Jurkat, Clone E6-1 (cell line): ENCODE data around the gene FAM171A1.
A peak's percentile ranks its signal among the peaks of the same experiment; 100 is the strongest.
"Not testable (repeated sequence)": the region's sequence is repeated elsewhere in the genome, so short reads cannot be mapped to it uniquely, and the experiment has no call there.

Experiments used
- DNase-seq: peaks from one replicate; pipeline ENCODE4 v3.0.0-alpha.2; 2011; ENCODE audit warnings: low read depth, low spot score
- H3K4me3 ChIP-seq: 2 replicates; pipeline ENCODE4 v1.5.1; 2011; ENCODE audit warnings: mild to moderate bottlenecking, low read length, control low read depth, moderate library complexity

FAM171A1 gene

GRCh38 chr10:15229268-15229667 lies 141.8 kb downstream of the FAM171A1 start:
- no peak for DNase-seq
- H3K4me3 ChIP-seq, result no peak overlapping the region

DNA sequence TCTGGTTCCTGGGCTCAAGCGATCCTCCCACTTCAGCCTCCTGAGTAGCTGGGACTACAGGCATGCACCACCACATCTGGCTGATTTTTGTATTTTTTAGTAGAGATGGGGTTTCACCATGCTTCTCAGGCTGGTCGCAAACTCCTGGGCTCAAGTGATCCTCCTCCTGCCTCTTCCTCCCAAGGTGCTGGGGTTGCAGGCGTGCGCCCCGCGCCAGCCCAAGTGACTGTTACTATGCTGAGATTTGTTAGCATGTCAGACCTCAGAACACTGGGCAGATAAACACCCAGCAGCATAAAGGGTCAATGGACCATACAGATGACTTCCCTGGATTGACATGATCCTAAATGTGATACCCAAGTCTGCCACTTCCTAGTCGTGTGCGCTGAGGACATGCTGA lies 142.7 kb downstream of the FAM171A1 start:
- no peak for DNase-seq

GRCh38 chr10:15227611-15228372 lies 143.3 kb downstream of the FAM171A1 start:
- no peak overlapping the region for H3K4me3 ChIP-seq
- DNase-seq, result no peak

More for the DNA sequence above, 142.7 kb downstream of the FAM171A1 start:
- H3K4me3 ChIP-seq, result no peak overlapping the region

GRCh38 chr10:15225511-15225910 lies 145.6 kb downstream of the FAM171A1 start:
- DNase-seq, result no peak
- H3K4me3 ChIP-seq, result no peak overlapping the region

DNA sequence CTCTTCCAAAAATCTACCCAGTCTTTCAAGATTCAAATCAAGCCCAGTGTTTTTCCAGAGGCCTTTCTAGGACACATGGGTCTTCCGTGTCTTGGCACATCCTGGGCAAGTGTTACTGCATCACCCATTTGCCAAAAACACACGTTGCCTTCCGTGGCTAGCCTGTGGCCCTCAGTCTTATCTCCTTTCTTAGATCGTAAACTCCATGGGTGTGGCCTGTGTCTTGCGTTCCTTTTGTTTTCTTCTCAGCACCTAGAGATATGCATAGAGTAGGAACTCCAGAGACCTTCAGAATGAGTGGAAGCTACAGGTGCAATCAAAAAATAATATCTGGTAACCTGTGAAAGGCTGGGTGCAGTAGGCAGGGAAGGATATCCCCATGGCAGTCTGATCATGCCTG lies 146.1 kb downstream of the FAM171A1 start:
- H3K4me3 ChIP-seq, result no peak overlapping the region
- DNase-seq, result no peak

DNA sequence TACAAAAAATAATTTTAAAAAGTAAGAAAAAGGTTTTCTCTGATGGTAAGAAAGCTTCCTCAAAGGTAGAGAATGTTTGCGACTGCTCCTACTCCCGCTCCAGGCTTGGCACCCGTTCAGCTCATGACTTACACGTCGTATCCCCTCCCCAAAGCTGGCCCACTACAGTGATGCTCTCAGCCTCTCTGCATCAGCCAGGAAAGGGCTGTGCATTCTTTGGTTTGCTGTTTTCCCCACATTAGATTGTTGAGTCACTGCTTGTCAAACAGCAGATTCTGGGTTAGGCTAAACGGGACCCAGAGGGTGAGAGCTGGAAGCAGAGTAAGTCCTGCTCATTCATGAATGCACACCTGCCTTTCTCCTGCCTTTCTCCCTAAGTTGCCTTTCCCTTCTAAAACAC lies 147.9 kb downstream of the FAM171A1 start:
- no peak for DNase-seq
- H3K4me3 ChIP-seq, result no peak overlapping the region

- H3K4me3 ChIP-seq, result no peak overlapping the region
- DNase-seq, result no peak
Measured at GRCh38 chr10:15222511-15222910, 148.6 kb downstream of the FAM171A1 start.

DNA sequence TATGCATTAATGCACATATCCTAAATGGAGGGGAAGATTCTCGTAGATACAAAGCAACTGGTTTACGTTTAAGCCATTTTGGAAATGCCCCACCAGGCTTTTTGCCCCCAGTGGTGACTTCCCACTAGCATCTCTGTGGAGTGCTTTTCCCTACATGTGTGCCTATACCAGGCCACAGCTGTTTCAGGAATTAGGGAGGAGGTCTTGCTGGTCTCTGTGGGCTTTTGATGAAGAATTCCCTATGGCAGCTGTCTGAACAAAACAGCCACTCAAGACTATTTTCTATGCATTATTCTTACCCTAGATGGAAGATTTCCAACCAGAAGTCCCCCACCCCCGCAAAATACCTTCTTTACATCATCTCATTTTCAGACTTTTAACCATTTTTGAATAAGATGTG lies 150.6 kb downstream of the FAM171A1 start:
- no peak for DNase-seq
- H3K4me3 ChIP-seq, result no peak overlapping the region

DNA sequence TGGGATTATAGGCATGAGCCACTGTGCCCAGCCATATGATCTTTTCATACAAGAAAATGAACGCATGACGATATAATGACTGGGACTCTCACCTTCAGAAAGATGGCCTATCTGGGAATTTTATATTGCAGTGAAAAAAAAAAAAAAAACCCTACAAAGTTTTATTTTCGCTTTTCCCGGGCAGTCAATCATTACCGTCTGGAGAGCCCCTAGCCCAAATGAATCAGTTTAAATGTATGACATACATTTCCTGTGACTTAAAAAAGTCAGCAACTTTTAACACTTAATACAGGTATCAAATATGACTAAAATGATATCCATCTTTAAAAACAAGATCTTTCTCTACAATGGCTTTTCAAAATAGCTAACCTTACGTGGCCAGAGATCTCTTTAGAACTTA lies 154.4 kb downstream of the FAM171A1 start:
- DNase-seq, result no peak
- H3K4me3 ChIP-seq, result no peak overlapping the region

- H3K4me3 ChIP-seq, result no peak overlapping the region
- no peak for DNase-seq
Measured at GRCh38 chr10:15214237-15214636, 156.9 kb downstream of the FAM171A1 start.

DNA sequence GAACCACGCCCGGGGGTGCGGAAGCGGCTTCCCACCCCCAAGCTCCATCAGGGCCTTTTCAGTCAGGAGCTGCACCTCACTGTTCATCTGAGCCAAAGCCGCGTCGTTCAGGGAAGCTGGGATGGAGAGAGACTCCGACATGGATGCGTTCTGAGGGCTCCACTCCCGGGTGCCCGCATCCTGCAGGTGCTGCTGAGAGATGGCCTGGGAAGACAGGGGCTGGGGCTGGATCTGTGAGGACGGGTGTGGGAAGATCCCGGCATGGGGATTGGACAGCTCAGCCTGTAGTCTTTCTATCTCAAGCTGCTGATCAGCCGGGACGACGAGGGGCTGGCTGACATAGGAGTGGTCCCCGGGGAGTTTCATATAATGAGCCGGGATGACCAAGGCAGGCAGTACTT lies 157.6 kb downstream of the FAM171A1 start:
- H3K4me3 ChIP-seq, result no peak overlapping the region
- DNase-seq, result no peak

- no peak overlapping the region for H3K4me3 ChIP-seq
- DNase-seq, result no peak
Measured at GRCh38 chr10:15211464-15211979, 159.6 kb downstream of the FAM171A1 start.

GRCh38 chr10:15210521-15210920 lies 160.6 kb downstream of the FAM171A1 start:
- no peak for DNase-seq
- H3K4me3 ChIP-seq, result no peak overlapping the region

GRCh38 chr10:15209827-15210509 lies 161.1 kb downstream of the FAM171A1 start:
- peak; percentile 77 for DNase-seq
- H3K4me3 ChIP-seq, result no peak overlapping the region

DNA sequence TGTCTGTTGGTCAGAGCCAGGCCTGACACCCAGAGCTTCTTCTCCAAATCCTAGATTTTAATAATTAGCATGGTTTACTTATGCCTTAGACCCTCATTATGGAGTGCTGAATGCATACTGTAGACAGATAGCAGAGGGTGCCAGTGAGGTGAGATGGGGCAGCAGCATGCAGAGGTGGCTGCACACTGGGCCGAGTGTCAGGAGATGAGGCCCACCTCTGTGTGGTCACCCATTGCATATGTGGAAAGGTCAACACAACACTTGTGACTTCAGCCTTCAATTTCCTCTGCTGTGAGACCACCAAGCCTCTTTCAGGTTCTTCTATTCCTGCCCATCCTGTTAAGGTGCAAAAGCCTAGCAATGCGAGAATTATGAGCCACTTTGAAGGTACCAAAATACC lies 162.9 kb downstream of the FAM171A1 start:
- H3K4me3 ChIP-seq, result peak overlapping the region; percentile 48; the same call in 1 of the 2 replicates
- peak; percentile 5 for DNase-seq

GRCh38 chr10:15207410-15207809 lies 163.7 kb downstream of the FAM171A1 start:
- H3K4me3 ChIP-seq, DNase-seq: not testable (repeated sequence)

GRCh38 chr10:15202639-15203038 lies 168.4 kb downstream of the FAM171A1 start:
- no peak for DNase-seq
- H3K4me3 ChIP-seq, result no peak overlapping the region

GRCh38 chr10:15202301-15202621 lies 168.8 kb downstream of the FAM171A1 start:
- not testable (repeated sequence) for H3K4me3 ChIP-seq, DNase-seq

DNA sequence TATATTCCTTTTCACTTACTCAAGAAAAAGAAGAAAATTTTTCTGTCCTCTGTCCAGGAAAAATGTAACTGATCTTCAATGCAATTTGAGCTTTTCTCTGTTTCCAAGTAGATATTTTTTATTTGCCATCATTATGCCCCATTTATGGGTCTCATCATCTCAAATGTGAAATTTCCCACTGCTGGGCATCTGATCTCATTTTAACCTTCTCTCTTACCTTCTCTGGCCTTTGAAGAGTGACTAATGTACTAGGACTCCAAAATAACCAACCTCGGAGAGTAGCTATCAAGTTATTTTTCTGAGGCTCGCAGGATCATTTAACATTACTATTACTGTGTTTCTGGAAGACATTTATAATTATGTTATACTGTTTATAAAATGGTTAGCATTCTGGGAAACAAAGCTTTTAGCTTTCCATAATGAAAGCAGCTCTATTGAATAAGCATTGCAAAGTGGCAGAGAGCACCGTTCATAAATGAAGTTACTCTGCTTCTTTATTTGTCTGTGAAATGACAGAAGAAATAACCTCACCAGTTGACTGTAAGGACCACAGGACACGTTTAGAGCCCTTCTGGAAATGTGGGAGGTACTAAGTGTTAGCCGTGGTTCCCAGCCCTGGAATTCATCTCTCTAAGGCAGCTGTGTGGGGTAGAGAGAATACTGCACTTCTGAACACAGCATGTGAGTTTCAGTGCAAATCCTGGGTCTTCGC lies 169.3 kb downstream of the FAM171A1 start:
- no peak for DNase-seq
- H3K4me3 ChIP-seq, result no peak overlapping the region

DNA sequence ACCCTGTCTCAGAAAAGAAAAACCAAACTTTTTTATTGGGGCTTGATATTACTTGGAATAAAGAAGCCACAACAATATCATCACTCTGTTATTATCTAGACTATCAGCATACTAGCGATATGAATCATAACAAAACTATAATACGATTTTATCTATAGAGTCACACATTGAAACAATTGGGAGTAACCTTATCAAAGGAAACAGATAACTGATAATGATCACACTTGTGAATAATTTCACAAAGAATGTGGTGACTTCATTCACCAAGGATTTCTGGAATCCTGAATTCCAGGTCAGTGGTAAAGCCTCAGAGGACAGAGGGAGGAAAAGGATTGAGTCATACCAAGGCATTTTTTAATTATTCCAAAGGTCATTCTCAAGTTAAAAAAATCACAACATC lies 170.5 kb downstream of the FAM171A1 start:
- H3K4me3 ChIP-seq, result no peak overlapping the region
- no peak for DNase-seq
